ENCODE data around the gene GDF10.

DNA sequence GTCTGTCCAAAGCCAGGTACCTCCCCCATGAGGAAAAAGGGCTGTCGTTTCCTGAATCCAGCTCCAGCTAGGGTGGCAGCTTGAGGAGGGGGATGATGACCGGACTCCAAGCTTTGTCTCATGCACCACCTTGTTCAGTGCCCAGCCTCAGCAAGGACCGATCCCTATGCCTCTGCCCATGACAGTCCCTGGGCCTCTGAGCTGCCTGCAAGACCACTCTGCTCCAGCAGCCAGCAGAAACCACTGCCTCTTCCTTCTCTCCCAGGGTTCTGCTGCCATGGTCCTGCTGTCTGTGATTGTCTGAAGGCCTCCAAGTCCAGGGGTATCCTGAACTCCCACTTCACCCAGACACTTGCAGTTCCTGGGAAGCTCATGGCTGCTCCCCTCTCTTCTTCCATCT, 21.3 kb upstream of the GDF10 start:
- no peak for TF ChIP-seq CTCF (IDR thresholded peaks at IDR 0.05; ENCODE audit: low read depth, low read length)
- TF ChIP-seq EZH2phosphoT487 (IDR thresholded peaks at IDR 0.05; ENCODE audit: low read depth) = no peak

Measured in OCI-LY3 (cell line).